Gastroesophageal sphincter (tissue), 3 donors: ENCODE measurements around the gene SHC4.

Experiments used
- EP300 ChIP-seq: sonication (generic); formaldehyde crosslinking; IDR thresholded peaks from one replicate; pipeline ENCODE4 v1.6.1; 2017; ENCODE audit warnings: antibody characterized with exemption, mild to moderate bottlenecking
- POLR2AphosphoS5 ChIP-seq: sonication (generic); formaldehyde crosslinking; IDR thresholded peaks from one replicate; pipeline ENCODE4 v1.6.1; 2017; ENCODE audit warnings: antibody characterized with exemption
- TF ChIP-seq, protein P1 (sequence below), 4 experiments: fragments of 200-600 bp in 2 of 4; fragments of 450-650 bp in 2 of 4; sonication (generic) in 1 of 4; IDR thresholded peaks; one replicate each; pipeline ENCODE4 v1.5.1; 2017 to 2019; ENCODE audit warnings: antibody characterized with exemption in 4 of 4, mild to moderate bottlenecking in 2 of 4, moderate library complexity in 2 of 4

DNA sequence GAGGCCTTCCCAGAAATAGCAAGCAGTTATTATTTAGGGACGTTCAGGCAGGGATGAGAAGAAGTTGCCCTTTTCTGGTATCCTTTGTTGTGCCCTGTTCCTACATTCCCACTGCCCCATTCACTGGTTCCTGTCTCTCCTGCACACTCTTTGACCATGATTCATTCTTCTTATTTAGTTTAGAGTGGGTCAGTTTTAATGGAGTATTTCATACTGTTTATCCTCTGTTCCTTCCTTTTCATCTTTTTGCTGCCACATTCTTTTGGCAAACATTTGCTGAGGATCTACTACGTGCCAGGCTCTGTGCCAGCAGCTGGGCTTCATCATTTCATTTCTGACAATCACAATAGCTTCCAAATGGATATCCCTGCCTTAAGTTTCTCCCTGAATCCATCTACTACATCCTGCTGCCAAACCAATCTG, 97.6 kb downstream of the SHC4 start:
- TF ChIP-seq, protein P1, sequence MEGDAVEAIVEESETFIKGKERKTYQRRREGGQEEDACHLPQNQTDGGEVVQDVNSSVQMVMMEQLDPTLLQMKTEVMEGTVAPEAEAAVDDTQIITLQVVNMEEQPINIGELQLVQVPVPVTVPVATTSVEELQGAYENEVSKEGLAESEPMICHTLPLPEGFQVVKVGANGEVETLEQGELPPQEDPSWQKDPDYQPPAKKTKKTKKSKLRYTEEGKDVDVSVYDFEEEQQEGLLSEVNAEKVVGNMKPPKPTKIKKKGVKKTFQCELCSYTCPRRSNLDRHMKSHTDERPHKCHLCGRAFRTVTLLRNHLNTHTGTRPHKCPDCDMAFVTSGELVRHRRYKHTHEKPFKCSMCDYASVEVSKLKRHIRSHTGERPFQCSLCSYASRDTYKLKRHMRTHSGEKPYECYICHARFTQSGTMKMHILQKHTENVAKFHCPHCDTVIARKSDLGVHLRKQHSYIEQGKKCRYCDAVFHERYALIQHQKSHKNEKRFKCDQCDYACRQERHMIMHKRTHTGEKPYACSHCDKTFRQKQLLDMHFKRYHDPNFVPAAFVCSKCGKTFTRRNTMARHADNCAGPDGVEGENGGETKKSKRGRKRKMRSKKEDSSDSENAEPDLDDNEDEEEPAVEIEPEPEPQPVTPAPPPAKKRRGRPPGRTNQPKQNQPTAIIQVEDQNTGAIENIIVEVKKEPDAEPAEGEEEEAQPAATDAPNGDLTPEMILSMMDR (IDR thresholded peaks at IDR 0.05), result no peak
- TF ChIP-seq POLR2AphosphoS5 (no peak), EP300 (no peak)
